Astrocyte (in vitro differentiated cells and primary cell): ENCODE results near the gene POM121L2.

ENCODE experiments used
- EZH2 ChIP-seq: IDR thresholded peaks from 2 replicates; pipeline ENCODE4 v1.6.1; 2012; ENCODE audit warnings: mild to moderate bottlenecking, low read length, inconsistent platforms; ENCODE audit not compliant: insufficient read depth
- TF ChIP-seq, protein P1 (sequence below): IDR thresholded peaks from 2 replicates; pipeline ENCODE4 v1.5.1; 2011; ENCODE audit warnings: low read depth, mild to moderate bottlenecking, inconsistent platforms, low read length, moderate library complexity; ENCODE audit not compliant: insufficient read depth

DNA sequence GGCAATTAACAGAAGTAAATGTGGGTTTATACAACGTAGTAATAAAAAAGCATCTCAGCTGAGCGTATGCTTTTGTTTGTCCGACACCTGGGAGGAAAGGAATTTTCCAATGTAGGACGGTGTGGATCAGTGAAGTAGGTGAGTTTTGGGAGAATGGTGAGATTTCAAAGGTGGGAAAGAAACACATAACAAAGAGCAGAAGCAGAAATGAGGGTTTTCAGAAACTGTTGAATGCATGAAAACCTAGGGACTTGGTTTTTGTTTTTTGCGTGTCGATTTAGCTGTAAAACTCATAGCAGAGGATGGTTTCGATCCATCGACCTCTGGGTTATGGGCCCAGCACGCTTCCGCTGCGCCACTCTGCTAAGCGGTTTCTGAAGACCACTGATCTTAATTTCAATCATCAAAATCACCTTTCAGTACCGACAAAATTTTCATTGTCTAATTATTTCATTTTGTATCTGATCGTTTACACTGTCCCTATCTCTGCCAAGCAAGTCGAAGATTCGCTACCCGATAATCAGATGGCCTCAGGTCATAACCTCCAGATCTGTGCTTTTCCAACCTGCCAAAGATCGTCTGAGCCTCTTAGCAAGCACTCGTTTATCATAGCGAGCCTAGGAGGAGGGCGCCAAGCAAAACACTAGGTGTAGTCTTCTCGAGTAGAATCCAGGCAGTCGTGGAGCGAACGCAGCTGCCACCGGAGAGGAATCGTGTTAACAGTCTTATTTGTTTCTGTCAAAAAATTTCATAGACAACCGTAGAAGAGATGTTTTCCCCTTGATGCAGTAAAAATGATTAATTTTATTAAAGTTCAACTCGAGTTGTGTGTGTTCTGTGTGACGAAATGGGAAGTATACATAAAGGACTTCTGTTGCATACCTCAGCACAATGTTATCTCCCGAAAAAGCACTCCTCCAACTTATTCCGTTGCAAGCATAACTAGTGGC is 20.9 kb upstream of the POM121L2 start:
- TF ChIP-seq, protein P1, sequence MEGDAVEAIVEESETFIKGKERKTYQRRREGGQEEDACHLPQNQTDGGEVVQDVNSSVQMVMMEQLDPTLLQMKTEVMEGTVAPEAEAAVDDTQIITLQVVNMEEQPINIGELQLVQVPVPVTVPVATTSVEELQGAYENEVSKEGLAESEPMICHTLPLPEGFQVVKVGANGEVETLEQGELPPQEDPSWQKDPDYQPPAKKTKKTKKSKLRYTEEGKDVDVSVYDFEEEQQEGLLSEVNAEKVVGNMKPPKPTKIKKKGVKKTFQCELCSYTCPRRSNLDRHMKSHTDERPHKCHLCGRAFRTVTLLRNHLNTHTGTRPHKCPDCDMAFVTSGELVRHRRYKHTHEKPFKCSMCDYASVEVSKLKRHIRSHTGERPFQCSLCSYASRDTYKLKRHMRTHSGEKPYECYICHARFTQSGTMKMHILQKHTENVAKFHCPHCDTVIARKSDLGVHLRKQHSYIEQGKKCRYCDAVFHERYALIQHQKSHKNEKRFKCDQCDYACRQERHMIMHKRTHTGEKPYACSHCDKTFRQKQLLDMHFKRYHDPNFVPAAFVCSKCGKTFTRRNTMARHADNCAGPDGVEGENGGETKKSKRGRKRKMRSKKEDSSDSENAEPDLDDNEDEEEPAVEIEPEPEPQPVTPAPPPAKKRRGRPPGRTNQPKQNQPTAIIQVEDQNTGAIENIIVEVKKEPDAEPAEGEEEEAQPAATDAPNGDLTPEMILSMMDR: no peak
- no peak for TF ChIP-seq EZH2
